DOHH2 (cell line): ENCODE results near the gene SMOC2.
"Not testable (repeated sequence)": the region's sequence is repeated elsewhere in the genome, so short reads cannot be mapped to it uniquely, and the experiment has no call there.

Experiments used
- H3F3A ChIP-seq: fragments of 200-600 bp; sonication (generic), shearing (Covaris generic); 2 replicates; pipeline ENCODE4 v1.6.0; 2016; ENCODE audit warnings: antibody characterized with exemption, mild to moderate bottlenecking; ENCODE audit not compliant: control insufficient read depth, insufficient read depth
- H3K27ac ChIP-seq: fragments of 200-600 bp; sonication (generic); 2 replicates; pipeline ENCODE4 v1.5.1; 2014; ENCODE audit warnings: low read depth, mild to moderate bottlenecking, low read length, moderate library complexity
- H3K27me3 ChIP-seq: fragments of 200-600 bp; sonication (generic); 2 replicates; pipeline ENCODE4 v1.6.1; 2014; ENCODE audit warnings: mild to moderate bottlenecking, low read length, mixed read lengths; ENCODE audit not compliant: control insufficient read depth
- H3K36me3 ChIP-seq: fragments of 200-600 bp; sonication (generic); 2 replicates; pipeline ENCODE4 v1.6.1; 2014; ENCODE audit warnings: mild to moderate bottlenecking, low read length, moderate library complexity, mixed read lengths; ENCODE audit not compliant: control insufficient read depth
- H3K4me1 ChIP-seq: fragments of 200-600 bp; sonication (generic); 2 replicates; pipeline ENCODE4 v1.6.1; 2014; ENCODE audit warnings: mild to moderate bottlenecking, low read length, mixed read lengths; ENCODE audit not compliant: control insufficient read depth
- H3K4me2 ChIP-seq: fragments of 200-600 bp; sonication (generic); 2 replicates; pipeline ENCODE4 v1.6.0; 2014; ENCODE audit warnings: mild to moderate bottlenecking, low read length, moderate library complexity
- H3K4me3 ChIP-seq: fragments of 200-600 bp; sonication (generic); 2 replicates; pipeline ENCODE4 v1.5.1; 2014; ENCODE audit warnings: mild to moderate bottlenecking, low read length, mixed read lengths
- H3K79me2 ChIP-seq: fragments of 200-600 bp; sonication (generic); 2 replicates; pipeline ENCODE4 v1.6.1; 2014; ENCODE audit warnings: mild to moderate bottlenecking, low read length, mixed read lengths; ENCODE audit not compliant: control insufficient read depth
- H3K9me2 ChIP-seq: fragments of 200-600 bp; sonication (generic); replicated peaks from 2 replicates; pipeline ENCODE4 v1.6.1; 2014; ENCODE audit warnings: mild to moderate bottlenecking, low read length, mixed read lengths; ENCODE audit not compliant: control insufficient read depth
- H3K9me3 ChIP-seq: fragments of 200-600 bp; sonication (generic); 2 replicates; pipeline ENCODE4 v1.6.1; 2014; ENCODE audit warnings: antibody characterized with exemption, low read length, mixed read lengths; ENCODE audit not compliant: control insufficient read depth, insufficient read depth
- H4K20me1 ChIP-seq: fragments of 200-600 bp; sonication (generic); 2 replicates; pipeline ENCODE4 v1.6.0; 2014; ENCODE audit warnings: low read depth, mild to moderate bottlenecking, antibody characterized with exemption, low read length, moderate library complexity; ENCODE audit not compliant: control insufficient read depth, insufficient read depth
- CTCF ChIP-seq: fragments of 200-600 bp; sonication (generic); IDR thresholded peaks from one replicate; pipeline ENCODE4 v1.5.1; 2014; ENCODE audit warnings: antibody characterized with exemption, mild to moderate bottlenecking, low read depth, low read length; ENCODE audit not compliant: poor library complexity, severe bottlenecking
- EZH2phosphoT487 ChIP-seq: fragments of 200-600 bp; sonication (generic); IDR thresholded peaks from 2 replicates; pipeline ENCODE4 v1.6.1; 2017; ENCODE audit warnings: borderline replicate concordance, mild to moderate bottlenecking, antibody characterized with exemption, low read length, moderate library complexity, mixed read lengths

SMOC2 gene

GRCh38 chr6:168700880-168701279 lies 259.9 kb downstream of the SMOC2 start:
- no peaks in the 10 kb centered on the region for H3K27me3 ChIP-seq
- TF ChIP-seq EZH2phosphoT487 (no peak), CTCF (no peak)
- no peak overlapping the region for H3K4me2 ChIP-seq
- no peaks in the 10 kb centered on the region for H3K36me3 ChIP-seq
- no peaks in the 10 kb centered on the region for H3K79me2 ChIP-seq
- no peaks in the 10 kb centered on the region for H3K9me2 ChIP-seq
- H3K27ac ChIP-seq, result no peak overlapping the region
- no peaks in the 10 kb centered on the region for H4K20me1 ChIP-seq
- H3F3A ChIP-seq, result no peaks in the 10 kb centered on the region
- H3K9me3 ChIP-seq, result peaks cover 8% of the 10 kb centered on the region; the same call in 1 of the 2 replicates
- no peaks in the 10 kb centered on the region for H3K4me1 ChIP-seq
- no peak overlapping the region for H3K4me3 ChIP-seq

GRCh38 chr6:168703990-168704389 lies 263.0 kb downstream of the SMOC2 start:
- Histone ChIP-seq H3K27me3 (no peaks in the 10 kb centered on the region), H3K27ac (no peak overlapping the region), H3K36me3 (no peaks in the 10 kb centered on the region), H4K20me1 (no peaks in the 10 kb centered on the region), H3K4me3 (no peak overlapping the region), H3K79me2 (no peaks in the 10 kb centered on the region), H3F3A (no peaks in the 10 kb centered on the region), H3K9me3 (peaks cover 8% of the 10 kb centered on the region; the same call in 1 of the 2 replicates), H3K4me2 (no peak overlapping the region), H3K4me1 (no peaks in the 10 kb centered on the region), H3K9me2 (no peaks in the 10 kb centered on the region)
- no peak for TF ChIP-seq CTCF
- no peak for TF ChIP-seq EZH2phosphoT487

- Histone ChIP-seq H3K79me2 (no peaks in the 10 kb centered on the region), H3K4me2 (no peak overlapping the region), H3K4me3 (no peak overlapping the region), H3K4me1 (no peaks in the 10 kb centered on the region), H3K9me2 (no peaks in the 10 kb centered on the region), H4K20me1 (no peaks in the 10 kb centered on the region), H3K9me3 (peaks cover 8% of the 10 kb centered on the region; the same call in 1 of the 2 replicates), H3K36me3 (no peaks in the 10 kb centered on the region), H3F3A (no peaks in the 10 kb centered on the region), H3K27me3 (no peaks in the 10 kb centered on the region), H3K27ac (no peak overlapping the region)
- no peak for TF ChIP-seq EZH2phosphoT487
- no peak for TF ChIP-seq CTCF
Observed at GRCh38 chr6:168704678-168705077, 263.7 kb downstream of the SMOC2 start.

GRCh38 chr6:168705271-168705670 lies 264.3 kb downstream of the SMOC2 start:
- not testable (repeated sequence) for H3K4me3 ChIP-seq, H3K9me3 ChIP-seq, H3K27ac ChIP-seq, H4K20me1 ChIP-seq, H3K4me2 ChIP-seq, H3K9me2 ChIP-seq, H3K4me1 ChIP-seq, H3K79me2 ChIP-seq, H3K36me3 ChIP-seq, H3F3A ChIP-seq, H3K27me3 ChIP-seq
